T47D (cell line): ENCODE results near the gene PNKD.

Experiments
- DNase-seq, 2 experiments: peaks; one replicate each; pipeline versions ENCODE4 v3.0.0 to v3.0.0-alpha.2; 2011 to 2012; ENCODE audit warnings: low read depth in 1 of 2, low spot score in 1 of 2
- JUND ChIP-seq: IDR thresholded peaks from 2 replicates; pipeline ENCODE4 v1.6.1; 2012; ENCODE audit warnings: low read depth
- in situ Hi-C: cut with HindIII; loops from 2 replicates; pipeline ENCODE4 v1.10.0; 2016; ENCODE audit warnings: low sequenced_read_pairs, low pct_unique_long_range_greater_than_20kb

The PNKD gene

GRCh38 chr2:218260742-218261422 is 9.4 kb upstream of the PNKD start, which contains the start of gene GPBAR1:
Gene GPBAR1, plus strand, starts transcription at chr2:218261015. Its CDS starts 1,710 bp downstream, at chr2:218262725.
- in situ Hi-C loops = no loop called here
- peak in 1 of 2 experiments; percentile 33 for DNase-seq
- TF ChIP-seq JUND = no peak

GRCh38 chr2:218261423-218262236 is 8.7 kb upstream of the PNKD start:
- no peak for DNase-seq
- in situ Hi-C loops = no loop called here
- no peak for TF ChIP-seq JUND

- no peak for DNase-seq
- in situ Hi-C loops = no loop called here
- TF ChIP-seq JUND = no peak
Measured at GRCh38 chr2:218262237-218262600, 8.1 kb upstream of the PNKD start.

- TF ChIP-seq JUND = no peak
- in situ Hi-C loops = no loop called here
- no peak for DNase-seq
Measured at GRCh38 chr2:218262631-218263586, 7.4 kb upstream of the PNKD start.

- no peak for TF ChIP-seq JUND
- DNase-seq = no peak
- in situ Hi-C loops = no loop called here
Measured at GRCh38 chr2:218263817-218264641, 6.3 kb upstream of the PNKD start.

GRCh38 chr2:218264773-218265561 is 5.4 kb upstream of the PNKD start:
- no peak for TF ChIP-seq JUND
- DNase-seq = no peak
- in situ Hi-C loops = no loop called here

- TF ChIP-seq JUND = no peak
- no peak for DNase-seq
- in situ Hi-C loops = no loop called here
Measured at GRCh38 chr2:218265626-218266025, 4.7 kb upstream of the PNKD start.

- no peak for DNase-seq
- no peak for TF ChIP-seq JUND
- in situ Hi-C loops = no loop called here
Measured at GRCh38 chr2:218266316-218266979, 3.9 kb upstream of the PNKD start.

- TF ChIP-seq JUND = no peak
- in situ Hi-C loops = no loop called here
- DNase-seq = no peak
Measured at GRCh38 chr2:218267259-218267658, 3.1 kb upstream of the PNKD start.

GRCh38 chr2:218270721-218271486 is 585 bp downstream of the PNKD start:
- no peak for DNase-seq
- in situ Hi-C loops = no loop called here

More at GRCh38 chr2:218270721-218271486, 585 bp downstream of the PNKD start:
- TF ChIP-seq JUND = no peak
